Stimulated activated CD4-positive, alpha-beta T cell treated with anti-CD3 and anti-CD28 coated beads, TNF-alpha, amount 100 ng/mL, for 48 hours (primary cell): ENCODE data around the gene OR14A2.
"Not testable (repeated sequence)": the region's sequence is repeated elsewhere in the genome, so short reads cannot be mapped to it uniquely, and the experiment has no call there.

Source experiments
- DNase-seq, 3 donors: peaks; one replicate each; pipeline ENCODE4 v3.0.0-alpha.2; 2020; ENCODE audit warnings: low read depth in 3 of 3

OR14A2 gene

DNA sequence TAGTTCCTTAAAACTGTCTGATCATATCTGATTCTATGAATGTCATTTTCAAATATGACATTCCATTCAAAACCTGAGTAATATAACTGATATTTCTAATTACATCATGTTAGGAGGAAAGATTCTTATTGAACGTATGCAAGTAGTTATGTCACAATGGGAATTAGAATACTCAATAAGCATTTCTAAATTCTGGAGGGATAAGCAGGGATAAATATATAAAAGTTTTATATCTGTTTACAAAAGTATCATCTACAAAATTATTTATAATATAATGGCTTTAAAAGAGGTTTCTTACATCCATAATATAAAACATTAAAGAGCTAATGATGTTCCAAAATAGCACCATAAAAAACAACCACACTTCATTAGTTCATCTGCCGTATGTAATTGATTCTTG is at the start of gene OR14A2:
Gene OR14A2 (minus strand): TSS at position 101 of the 400 bp plus-strand sequence.
- no peak for DNase-seq

DNA sequence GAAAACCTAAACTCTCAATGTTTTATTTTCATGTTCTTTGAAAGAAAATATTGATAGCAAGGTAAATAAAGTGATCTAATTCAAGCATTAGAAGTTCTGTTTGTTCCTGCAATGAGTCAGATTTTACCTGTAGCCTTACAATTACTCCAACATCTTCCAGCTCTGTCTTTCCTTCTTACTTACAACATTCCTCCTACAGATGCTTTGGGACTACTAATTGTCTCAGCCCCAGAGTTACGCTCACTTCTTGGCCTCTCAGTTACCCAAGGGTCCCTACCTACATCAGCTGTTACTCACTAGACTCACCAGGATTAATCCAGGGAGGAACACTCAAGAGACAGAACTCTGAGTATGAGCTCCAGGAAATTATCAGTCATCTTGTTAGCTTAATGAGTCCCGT is 49.6 kb upstream of the OR14A2 start:
- no peak for DNase-seq

DNA sequence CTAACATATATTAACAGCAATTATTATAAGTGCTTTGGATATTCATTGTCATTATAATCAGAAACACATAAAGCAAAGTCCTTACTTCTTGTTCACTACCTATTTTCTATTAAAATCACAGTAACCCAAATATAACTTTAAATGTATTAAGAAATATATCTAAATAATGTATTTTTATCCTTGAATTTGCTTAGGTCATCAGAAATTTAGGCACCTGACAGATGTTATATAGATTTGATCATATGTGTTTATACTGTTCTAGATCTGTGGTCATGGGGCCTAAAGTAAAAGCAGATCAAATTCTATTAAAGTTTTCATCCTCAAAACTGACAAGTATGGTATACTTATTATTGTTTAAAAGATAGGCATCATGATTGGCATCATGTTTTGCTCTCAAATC is 21.7 kb upstream of the OR14A2 start:
- DNase-seq, result no peak

DNA sequence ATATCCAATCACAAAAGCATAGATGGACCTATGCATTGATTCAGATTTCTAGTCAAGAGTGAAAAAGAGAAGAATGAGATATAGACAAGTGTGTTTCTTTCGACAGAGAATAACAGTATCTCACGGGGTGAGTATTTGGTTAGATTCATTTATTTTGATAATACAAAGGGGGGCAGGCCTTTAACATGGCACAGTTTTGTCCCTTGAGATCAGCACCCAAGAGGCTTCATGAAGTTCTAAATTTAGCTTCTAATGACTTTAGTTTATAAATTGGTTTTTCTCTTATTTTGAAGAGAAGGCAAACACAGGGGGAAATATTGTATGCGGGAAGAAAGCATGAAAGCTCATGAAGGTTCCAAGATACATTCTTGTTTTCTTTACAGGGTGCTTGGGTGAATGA is 12.5 kb upstream of the OR14A2 start, which contains the start of gene OR1C1:
Gene OR1C1 (minus strand): TSS at position 101 of the 400 bp plus-strand sequence. CDS start 2,150 bp downstream, outside the sequence.
- DNase-seq, result no peak

DNA sequence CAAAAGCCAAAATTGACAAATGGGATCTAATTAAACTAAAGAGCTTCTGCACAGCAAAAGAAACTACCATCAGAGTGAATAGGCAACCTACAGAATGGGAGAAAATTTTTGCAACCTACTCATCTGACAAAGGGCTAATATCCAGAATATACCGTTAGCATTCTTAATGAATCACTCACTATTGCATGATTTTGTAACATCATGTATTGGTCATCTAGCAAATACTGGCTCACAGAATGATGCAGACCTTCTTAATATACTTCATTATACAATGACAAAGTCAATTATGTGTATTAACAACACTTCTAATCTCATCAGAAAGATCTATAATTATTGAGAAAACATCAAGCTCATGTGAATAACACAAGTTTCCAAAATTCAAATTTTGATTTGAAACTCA is 6.4 kb upstream of the OR14A2 start:
- not testable (repeated sequence) for DNase-seq

DNA sequence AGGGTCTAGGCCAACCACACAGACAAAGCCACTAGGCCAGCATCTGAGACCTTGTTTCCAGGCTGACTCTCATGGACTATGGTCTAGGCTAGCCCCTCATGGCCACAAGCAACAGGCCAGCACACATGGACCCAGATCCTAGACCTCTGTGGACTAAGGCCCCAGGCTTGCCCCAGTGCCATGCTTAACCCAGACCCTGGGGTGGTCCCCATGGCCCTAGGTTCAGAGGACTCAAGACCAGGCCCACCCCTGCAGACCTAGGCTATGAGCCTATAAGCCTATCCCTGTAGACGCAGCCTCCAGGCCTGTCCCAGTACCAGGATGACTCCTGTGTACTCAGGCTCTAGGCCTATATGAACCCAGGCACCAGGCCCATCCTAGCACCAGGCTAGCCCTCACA is 1.9 kb upstream of the OR14A2 start:
- no peak for DNase-seq

DNA sequence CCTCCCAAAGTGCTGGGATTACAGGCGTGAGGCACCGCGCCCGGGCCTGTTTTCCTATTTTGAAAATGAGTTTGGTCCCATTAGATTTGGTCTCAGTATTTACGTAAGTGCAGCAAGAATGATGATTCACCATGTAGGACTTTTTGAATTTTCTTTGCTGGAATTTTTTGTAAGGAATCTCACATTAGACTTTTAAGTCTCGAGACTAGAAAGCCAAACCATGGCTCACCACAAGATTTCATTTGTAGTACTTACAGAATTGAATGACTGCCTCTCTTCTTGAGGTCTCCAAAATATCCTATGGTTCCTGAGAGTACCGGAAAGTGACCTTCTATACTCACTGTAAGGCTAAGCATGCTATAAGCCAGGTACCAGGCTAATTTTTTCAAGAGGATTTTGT is 325 bp downstream of the OR14A2 start:
- DNase-seq, result no peak

DNA sequence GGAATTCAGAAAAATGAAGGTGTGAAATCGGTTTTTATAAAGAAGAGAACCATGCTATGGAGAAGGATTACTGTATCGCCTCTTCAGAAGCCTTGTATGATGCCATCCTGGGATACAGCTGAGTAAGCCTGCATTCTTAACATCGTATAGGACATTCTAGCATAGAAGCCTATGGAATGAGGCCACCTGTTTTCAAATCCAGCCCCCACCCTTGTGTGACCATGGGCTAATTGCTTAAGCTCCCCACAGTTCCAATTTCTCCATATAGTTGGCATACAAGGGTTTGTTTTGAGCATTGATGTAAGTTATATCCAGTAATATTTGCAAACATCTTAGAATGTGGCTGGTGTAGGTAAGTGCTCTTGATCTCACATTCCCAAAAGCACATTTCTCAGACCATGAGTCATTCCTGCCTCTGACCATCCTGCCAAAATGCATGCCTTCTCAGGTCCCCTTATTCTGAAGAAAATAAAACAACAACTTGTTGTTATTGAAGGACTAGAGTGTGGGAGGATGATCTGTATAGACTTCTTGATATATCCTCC is 1.5 kb downstream of the OR14A2 start:
- DNase-seq, result no peak

DNA sequence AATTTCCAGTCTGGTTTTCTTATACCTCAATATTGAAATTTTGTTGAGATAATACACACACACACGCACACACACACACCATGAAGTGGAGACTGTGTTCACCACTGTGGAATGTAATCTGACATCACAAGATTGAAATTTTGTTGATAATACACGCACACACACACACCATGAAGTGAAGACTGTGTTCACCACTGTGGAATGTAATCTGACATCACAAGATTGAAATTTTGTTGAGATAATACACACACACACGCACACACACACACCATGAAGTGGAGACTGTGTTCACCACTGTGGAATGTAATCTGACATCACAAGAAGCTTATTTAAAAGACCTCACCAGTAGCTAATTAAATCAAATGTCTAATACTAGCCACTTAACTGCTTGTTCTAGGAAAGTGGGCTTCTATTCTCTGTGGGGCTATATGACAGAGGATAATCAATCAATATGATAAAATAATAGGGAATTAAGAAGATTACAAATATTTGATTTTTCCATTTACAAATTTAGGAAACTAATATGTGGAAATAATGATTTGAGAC is 5.7 kb downstream of the OR14A2 start:
- DNase-seq, result not testable (repeated sequence)

DNA sequence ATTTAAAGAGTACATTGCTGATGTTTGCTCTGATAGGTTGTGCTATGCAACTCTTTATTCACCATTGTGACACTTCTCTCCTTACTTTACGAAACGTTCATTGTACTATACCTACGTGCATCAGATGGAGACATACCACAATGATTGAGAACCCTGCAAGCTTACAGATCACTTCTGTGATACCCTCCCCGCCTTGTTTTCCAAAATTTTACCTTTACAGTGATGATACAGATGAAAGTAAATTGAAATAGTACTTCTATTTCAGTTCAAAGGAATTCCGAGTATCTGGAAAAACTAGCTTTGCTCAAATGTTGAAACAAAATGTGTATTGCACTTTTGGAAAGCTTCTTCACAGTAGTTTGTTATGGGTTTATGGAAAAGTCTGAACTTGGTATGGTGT is 6.2 kb downstream of the OR14A2 start:
- no peak for DNase-seq

DNA sequence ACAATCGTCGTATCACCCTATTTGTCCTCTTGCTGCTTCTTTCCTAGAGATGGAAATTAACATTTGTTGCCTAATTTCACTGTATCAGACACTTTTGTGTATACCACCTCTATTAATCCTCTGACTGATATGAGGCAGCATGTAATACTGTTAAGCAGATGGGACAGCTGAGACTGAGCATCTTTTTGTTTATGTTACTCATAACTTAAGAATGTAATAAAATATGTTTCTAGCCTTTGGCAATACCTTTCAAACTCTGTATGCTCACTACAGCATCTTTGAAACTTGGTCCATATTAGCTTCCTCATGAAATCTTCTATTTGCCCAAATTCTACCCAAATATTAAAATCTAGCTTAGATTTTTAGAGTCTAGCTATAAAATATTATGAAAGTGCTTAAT is 7.2 kb downstream of the OR14A2 start:
- DNase-seq, result no peak

DNA sequence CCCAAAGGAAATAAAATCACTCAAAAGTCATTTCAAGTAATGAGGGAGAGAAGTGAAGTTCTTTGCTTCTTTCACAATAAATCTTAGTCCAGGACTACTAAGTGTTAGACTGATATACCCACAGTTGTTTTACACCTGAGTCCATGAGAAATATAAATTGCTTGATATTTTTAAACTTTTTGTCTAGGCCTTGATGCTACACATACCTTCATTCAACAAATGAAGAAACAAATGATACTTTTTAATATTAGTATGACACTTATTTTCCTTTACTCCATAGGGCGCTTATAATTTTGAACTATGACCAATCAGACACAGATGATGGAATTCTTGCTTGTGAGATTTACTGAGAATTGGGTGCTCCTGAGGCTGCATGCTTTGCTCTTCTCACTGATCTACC is 9.6 kb downstream of the OR14A2 start, which contains the start of gene OR14K1:
Gene OR14K1 (plus strand): TSS at position 301 of the 400 bp plus-strand sequence. CDS start 0 bp downstream, at position 301.
- DNase-seq, result no peak

DNA sequence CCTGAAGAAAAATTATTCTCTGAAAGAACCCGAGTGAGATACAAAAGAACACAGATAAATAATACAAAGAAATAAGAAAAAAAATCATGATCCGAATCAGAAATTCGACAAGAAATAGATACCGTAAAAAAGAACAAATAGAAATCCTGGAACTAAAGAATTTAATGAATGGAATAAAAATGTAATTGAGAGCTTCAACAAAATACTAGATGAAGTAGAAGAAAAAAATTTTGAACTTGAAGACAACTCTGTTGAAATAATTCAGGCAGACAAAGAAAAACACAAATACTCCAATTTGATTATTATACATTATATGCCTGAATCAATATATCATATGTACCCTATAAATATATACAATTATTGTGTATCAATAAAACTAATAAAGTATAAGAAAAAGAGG is 26.7 kb downstream of the OR14A2 start:
- no peak for DNase-seq

DNA sequence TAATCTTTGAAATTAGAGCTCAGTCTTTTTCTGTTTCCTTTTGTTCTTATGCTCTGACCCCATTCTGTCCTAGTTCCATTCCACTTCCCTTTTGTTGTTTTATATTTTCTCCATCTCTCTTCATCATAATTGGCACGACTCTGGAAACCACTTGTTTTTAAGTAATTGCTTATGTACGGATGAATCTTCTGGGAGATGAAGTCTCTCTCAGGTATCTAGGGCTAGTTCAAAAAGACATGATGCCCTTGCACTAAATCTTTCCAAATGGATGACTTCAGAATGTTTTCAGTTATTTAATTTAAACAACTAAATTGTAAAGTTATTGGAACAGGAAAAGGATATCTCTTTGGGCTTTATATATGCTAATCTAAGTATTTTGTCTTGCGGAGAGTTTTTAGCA is 31.4 kb downstream of the OR14A2 start, which contains the start of gene OR6F1:
Gene OR6F1 (minus strand): TSS at position 101 of the 400 bp plus-strand sequence. CDS start 3,891 bp downstream, outside the sequence.
- DNase-seq, result no peak

DNA sequence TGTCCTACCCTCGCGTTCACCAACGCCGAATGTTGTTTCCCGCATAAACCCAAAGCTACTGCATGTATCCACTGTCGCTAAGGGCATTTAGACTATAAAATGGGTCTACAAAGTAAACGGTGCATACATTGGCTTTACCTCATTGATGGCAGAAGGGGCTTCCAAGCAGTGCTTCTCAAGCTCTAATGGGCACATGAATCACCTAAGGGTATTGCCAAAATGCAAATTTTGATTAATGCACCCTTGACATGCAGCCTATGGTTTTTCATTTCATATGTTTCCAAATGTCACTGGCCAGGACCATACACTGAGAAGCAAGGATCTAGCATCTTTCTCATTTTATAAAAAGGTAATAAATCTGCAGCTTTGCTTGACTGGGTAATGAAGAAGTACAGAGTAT is 34.2 kb downstream of the OR14A2 start:
- no peak for DNase-seq

DNA sequence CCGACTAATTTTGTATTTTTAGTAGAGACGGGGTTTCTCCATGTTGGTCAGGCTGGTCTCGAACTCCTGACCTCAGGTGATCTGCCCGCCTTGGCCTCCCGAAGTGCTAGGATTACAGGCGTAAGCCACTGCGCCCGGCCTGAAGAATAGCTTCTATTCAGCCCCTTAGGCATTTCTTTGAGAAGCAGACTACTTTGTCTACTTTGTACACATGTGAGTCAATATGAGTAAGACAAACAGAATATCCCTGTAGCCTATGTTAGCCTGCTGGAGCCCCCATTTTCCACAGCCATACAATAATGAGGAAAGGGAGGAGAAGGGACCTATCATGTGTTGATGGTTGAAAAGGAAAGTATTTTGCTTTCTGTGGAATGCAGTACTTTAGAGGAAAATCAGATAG is 37.3 kb downstream of the OR14A2 start:
- not testable (repeated sequence) for DNase-seq

DNA sequence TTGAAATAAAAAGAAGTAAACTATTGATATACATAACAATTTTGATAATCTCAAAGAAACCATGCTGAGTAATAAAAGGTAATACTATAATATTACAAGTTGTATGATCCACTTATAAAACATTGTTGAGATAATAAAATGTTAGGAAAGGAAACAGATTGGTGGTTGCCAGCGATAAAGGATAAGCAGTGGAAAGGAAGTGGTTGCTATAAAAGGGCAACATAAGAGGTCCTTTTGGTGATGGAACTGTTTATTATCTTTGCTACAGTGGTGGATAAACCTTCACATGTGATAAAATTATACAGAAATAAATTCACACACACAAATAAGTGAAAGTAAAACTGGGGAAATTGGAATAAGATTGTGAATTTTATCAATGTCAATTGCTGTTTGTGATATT is 46.6 kb downstream of the OR14A2 start:
- no peak for DNase-seq

DNA sequence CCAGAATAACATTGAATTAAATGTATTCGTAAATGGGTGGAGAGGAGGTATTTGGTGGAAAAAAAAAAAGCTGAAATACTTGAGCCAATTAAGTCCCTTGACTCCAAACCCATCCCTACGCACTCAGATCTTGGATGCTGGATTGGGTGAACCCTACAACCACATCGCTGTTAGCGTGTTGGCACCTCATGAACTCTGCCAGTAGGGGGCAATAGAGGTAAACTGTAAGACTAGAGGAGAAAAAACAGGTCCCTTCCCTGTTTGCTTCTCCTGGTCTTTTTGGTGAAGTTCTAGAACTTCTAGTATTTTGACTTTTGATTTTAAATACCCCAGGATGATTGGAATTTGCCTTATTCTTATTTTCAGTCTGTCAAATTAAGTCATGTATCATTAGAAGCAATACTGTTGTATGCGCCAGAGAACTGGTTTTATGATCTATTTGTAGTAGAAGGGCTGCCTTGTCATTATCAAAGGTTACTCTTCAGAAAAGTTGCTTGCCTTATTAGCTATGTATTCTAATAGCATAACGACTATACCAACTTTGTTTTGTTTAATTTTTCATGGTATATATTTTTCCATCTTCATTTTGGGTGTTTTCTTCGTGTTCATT is 66.5 kb downstream of the OR14A2 start:
- peak; percentile 4 to 31 (median 9) for DNase-seq

DNA sequence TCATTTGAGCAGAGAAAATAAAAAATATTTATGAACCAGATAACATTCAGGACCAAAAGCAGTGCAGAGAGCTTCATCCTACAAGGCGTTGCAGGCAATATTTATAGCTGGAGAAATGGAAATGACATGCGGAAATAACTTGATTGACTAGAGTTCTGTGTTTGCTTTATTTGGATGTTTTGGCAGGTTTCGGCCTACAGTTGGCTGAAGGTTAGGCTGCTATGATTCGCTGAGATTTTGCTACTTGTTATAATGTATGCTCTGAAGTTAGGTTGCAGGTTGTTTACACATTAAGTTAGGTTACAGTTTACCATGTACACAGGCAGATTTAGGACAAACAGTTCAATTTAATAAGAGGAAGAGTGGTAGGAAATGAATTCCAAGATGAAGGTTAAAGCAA is 67.8 kb downstream of the OR14A2 start:
- DNase-seq, result no peak

DNA sequence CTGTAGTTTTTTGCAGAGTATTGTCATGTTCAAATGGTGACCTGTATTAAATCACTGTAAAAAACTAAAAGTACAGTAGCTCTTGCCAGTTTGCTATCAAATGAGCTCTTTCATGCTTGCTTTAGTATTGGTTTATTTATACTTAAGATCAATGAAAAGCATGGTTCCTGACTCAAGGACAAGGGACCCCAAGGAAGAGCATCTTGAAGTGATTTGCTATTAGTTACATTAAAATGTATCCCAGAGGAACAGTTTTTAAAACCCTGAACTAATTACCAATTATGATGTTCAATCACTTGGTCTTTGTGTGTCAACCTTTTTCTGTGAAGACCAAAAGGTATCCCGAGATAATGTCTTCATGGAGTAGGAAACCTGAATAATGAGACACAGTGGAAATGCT is 68.3 kb downstream of the OR14A2 start, which contains the start of gene OR13G1:
Gene OR13G1 (minus strand): TSS at position 101 of the 400 bp plus-strand sequence. CDS start 6,698 bp downstream, outside the sequence.
- no peak for DNase-seq
